H1 (cell line): ENCODE measurements around the gene LCN12. TPM values are rescaled to one million over a fixed set of nuclear protein-coding genes. Genes with fewer than 3 reads are reported as not detected.

Experiments
- CTCF ChIA-PET: fragments of 300-600 bp; sonication (Branson Sonifier 250); formaldehyde crosslinking; loops from one replicate; lab custom pipeline; 2021; ENCODE audit not compliant: partially characterized antibody; lab: Charles Lee
- POLR2A ChIA-PET: fragments of 300-600 bp; sonication (Branson Sonifier 250); formaldehyde crosslinking; loops from one replicate; lab custom pipeline; 2021; ENCODE audit warnings: inconsistent platforms; ENCODE audit not compliant: partially characterized antibody; lab: Charles Lee
- DNase-seq, 2 experiments: peaks; one replicate each; pipeline versions ENCODE4 v3.0.0 to v3.0.0-alpha.2; 2010 to 2022; ENCODE audit warnings: low spot score in 2 of 2, low read depth in 1 of 2, mixed read lengths in 1 of 2
- FAIRE-seq: peaks from 2 replicates; lab custom pipeline; 2011; peaks lifted over from hg19 to GRCh38; lab: Jason Lieb, UNC
- H2AFZ ChIP-seq: 2 replicates; pipeline ENCODE4 v1.8.1; 2012; ENCODE audit warnings: low read length, inconsistent platforms
- H2AK5ac ChIP-seq: 2 replicates; pipeline ENCODE4 v1.6.1; 2013; ENCODE audit warnings: low read depth, low read length
- H2BK120ac ChIP-seq: replicated peaks from 2 replicates; pipeline ENCODE3; 2013; ENCODE audit warnings: low read depth, low read length, inconsistent platforms
- H2BK12ac ChIP-seq: 2 replicates; pipeline ENCODE4 v1.6.1; 2013; ENCODE audit warnings: low read depth, low read length
- H2BK15ac ChIP-seq: 2 replicates; pipeline ENCODE4 v1.6.1; 2013; ENCODE audit warnings: low read length
- H2BK20ac ChIP-seq: 2 replicates; pipeline ENCODE4 v1.6.1; 2013; ENCODE audit warnings: low read length
- H2BK5ac ChIP-seq: 2 replicates; pipeline ENCODE4 v1.6.1; 2013; ENCODE audit warnings: low read depth, low read length
- H3K14ac ChIP-seq: 2 replicates; pipeline ENCODE4 v1.6.1; 2013; ENCODE audit warnings: inconsistent platforms; ENCODE audit not compliant: insufficient read length
- H3K18ac ChIP-seq: 2 replicates; pipeline ENCODE4 v1.6.1; 2013; ENCODE audit warnings: low read length; ENCODE audit errors: extremely low read depth
- H3K23ac ChIP-seq: 2 replicates; pipeline ENCODE4 v1.6.1; 2013; ENCODE audit warnings: inconsistent platforms; ENCODE audit not compliant: insufficient read length
- H3K23me2 ChIP-seq: 2 replicates; pipeline ENCODE4 v1.6.1; 2013; ENCODE audit warnings: low read depth, low read length
- H3K27ac ChIP-seq: 2 replicates; pipeline ENCODE4 v1.6.1; 2011; ENCODE audit warnings: low read depth, low read length, inconsistent platforms
- H3K27me3 ChIP-seq, 4 experiments: replicated peaks in 1 of 4; 1 replicate in 1 of 4; 2 replicates in 3 of 4; pipeline versions ENCODE4 v1.6.1 to v1.8.1; 2011 to 2013; ENCODE audit warnings: low read length in 3 of 4, mild to moderate bottlenecking in 3 of 4, inconsistent platforms in 2 of 4, mixed read lengths in 2 of 4, moderate library complexity in 1 of 4; ENCODE audit not compliant: control insufficient read depth in 3 of 4, insufficient read depth in 3 of 4; ENCODE audit errors: extremely low read depth in 1 of 4
- H3K36me3 ChIP-seq, 4 experiments: 2 replicates each; pipeline versions ENCODE4 v1.6.1 to v1.8.1; 2011 to 2013; ENCODE audit warnings: mild to moderate bottlenecking in 4 of 4, low read length in 3 of 4, moderate library complexity in 2 of 4, control low read depth in 1 of 4, inconsistent platforms in 1 of 4; ENCODE audit not compliant: insufficient read depth in 4 of 4, control insufficient read depth in 2 of 4
- H3K4ac ChIP-seq: replicated peaks from 2 replicates; pipeline ENCODE3; 2013; ENCODE audit warnings: low read length, low read depth, mixed read lengths, inconsistent platforms; ENCODE audit not compliant: insufficient read length
- H3K4me1 ChIP-seq, 4 experiments: replicated peaks in 1 of 4; 1 replicate in 1 of 4; 2 replicates in 3 of 4; pipeline versions ENCODE4 v1.6.1 to v1.8.1; 2011 to 2013; ENCODE audit warnings: low read length in 3 of 4, inconsistent platforms in 2 of 4, mixed read lengths in 1 of 4; ENCODE audit not compliant: insufficient read depth in 4 of 4, control insufficient read depth in 3 of 4
- H3K4me2 ChIP-seq, 2 experiments: 2 replicates each; pipeline versions ENCODE4 v1.6.1 to v1.8.1; 2011 to 2013; ENCODE audit warnings: low read depth in 2 of 2, low read length in 2 of 2, control low read depth in 1 of 2, inconsistent platforms in 1 of 2, mild to moderate bottlenecking in 1 of 2; ENCODE audit not compliant: insufficient read depth in 1 of 2
- H3K4me3 ChIP-seq, 4 experiments: fragments of 200-600, 300-600 bp in 1 of 4; sonication (generic), shearing (Covaris generic), sonication (Bioruptor Twin) in 1 of 4; 2 replicates each; pipeline versions ENCODE4 v1.5.1 to v1.8.1; 2011 to 2016; ENCODE audit warnings: low read length in 4 of 4, low read depth in 3 of 4, control low read depth in 2 of 4, inconsistent platforms in 2 of 4, mild to moderate bottlenecking in 2 of 4, mixed read lengths in 1 of 4, moderate library complexity in 1 of 4; ENCODE audit not compliant: insufficient read depth in 2 of 4; ENCODE audit errors: extremely low read depth in 1 of 4
- H3K56ac ChIP-seq: replicated peaks from 2 replicates; pipeline ENCODE3; 2013; ENCODE audit warnings: low read depth, mild to moderate bottlenecking, mixed read lengths, low read length, inconsistent platforms; ENCODE audit not compliant: insufficient read length
- H3K79me1 ChIP-seq: 2 replicates; pipeline ENCODE4 v1.6.1; 2013; ENCODE audit warnings: low read depth, low read length, control low read depth
- H3K79me2 ChIP-seq, 2 experiments: 2 replicates each; pipeline versions ENCODE4 v1.6.1 to v1.8.1; 2012 to 2013; ENCODE audit warnings: low read length in 2 of 2, mild to moderate bottlenecking in 2 of 2, inconsistent platforms in 1 of 2; ENCODE audit not compliant: insufficient read depth in 2 of 2, control insufficient read depth in 1 of 2
- H3K9ac ChIP-seq, 4 experiments: replicated peaks in 1 of 4; 1 replicate in 1 of 4; 2 replicates in 3 of 4; pipeline versions ENCODE4 v1.6.1 to v1.8.1; 2011 to 2013; ENCODE audit warnings: low read depth in 3 of 4, low read length in 3 of 4, control low read depth in 2 of 4, mild to moderate bottlenecking in 2 of 4, moderate library complexity in 2 of 4, inconsistent platforms in 1 of 4; ENCODE audit errors: extremely low read depth in 1 of 4
- H3K9me3 ChIP-seq, 2 experiments: 2 replicates each; pipeline versions ENCODE4 v1.6.1 to v1.8.1; 2012 to 2013; ENCODE audit warnings: mild to moderate bottlenecking in 2 of 2, moderate library complexity in 2 of 2, control low read depth in 1 of 2, inconsistent platforms in 1 of 2, low read depth in 1 of 2, low read length in 1 of 2, mixed read lengths in 1 of 2; ENCODE audit not compliant: insufficient read depth in 2 of 2
- H4K20me1 ChIP-seq, 2 experiments: replicated peaks in 1 of 2; 2 replicates each; pipeline versions ENCODE3 to v1.8.1; 2011 to 2013; ENCODE audit warnings: inconsistent platforms in 2 of 2, low read length in 2 of 2, mild to moderate bottlenecking in 1 of 2; ENCODE audit not compliant: insufficient read depth in 2 of 2, control insufficient read depth in 1 of 2
- H4K5ac ChIP-seq: 2 replicates; pipeline ENCODE4 v1.6.1; 2013; ENCODE audit warnings: low read length, low read depth, mixed read lengths, inconsistent platforms; ENCODE audit not compliant: insufficient read length
- H4K8ac ChIP-seq: 2 replicates; pipeline ENCODE4 v1.8.0; 2013; ENCODE audit warnings: mild to moderate bottlenecking, moderate library complexity, low read length, inconsistent platforms; ENCODE audit not compliant: insufficient read depth; ENCODE audit errors: extremely low read depth
- H4K91ac ChIP-seq: replicated peaks from 2 replicates; pipeline ENCODE3; 2013; ENCODE audit warnings: low read length, mixed read lengths, inconsistent platforms; ENCODE audit not compliant: insufficient read length
- CHD1 ChIP-seq: IDR thresholded peaks from 2 replicates; pipeline ENCODE4 v1.6.1; 2012; ENCODE audit warnings: low read depth, low read length, improper control_type of control experiment
- EGR1 ChIP-seq: IDR thresholded peaks from 2 replicates; pipeline ENCODE4 v1.6.1; 2011; ENCODE audit warnings: low read depth, low read length, borderline replicate concordance
- KDM1A ChIP-seq: fragments of 200-600, 300-600 bp; sonication (generic); IDR thresholded peaks from 2 replicates; pipeline ENCODE4 v1.7.1; 2016; ENCODE audit warnings: mild to moderate bottlenecking, low read length, borderline replicate concordance
- POLR2AphosphoS5 ChIP-seq: IDR thresholded peaks from 2 replicates; pipeline ENCODE4 v1.6.1; 2011; ENCODE audit warnings: low read depth, low read length
- RAD21 ChIP-seq, 2 experiments: IDR thresholded peaks in 1 of 2; conservative IDR thresholded peaks in 1 of 2; 2 replicates each; pipeline ENCODE4 v1.6.1; 2011; ENCODE audit warnings: low read depth in 2 of 2, low read length in 2 of 2, improper control_type of control experiment in 1 of 2, inconsistent platforms in 1 of 2, mild to moderate bottlenecking in 1 of 2, moderate library complexity in 1 of 2
- SP1 ChIP-seq: IDR thresholded peaks from 2 replicates; pipeline ENCODE4 v1.6.1; 2011; ENCODE audit warnings: low read depth, low read length
- TAF1 ChIP-seq: IDR thresholded peaks from 2 replicates; pipeline ENCODE4 v1.6.1; 2011; ENCODE audit warnings: mild to moderate bottlenecking, low read depth, low read length
- WGBS, 2 experiments: shearing (Covaris generic) in 1 of 2; methylation state at CpG; one replicate each; pipeline versions ENCODE4 v1.1.6 to v1.1.7; 2013 to 2015; ENCODE audit warnings: low lambda C conversion rate in 2 of 2, mixed read lengths in 2 of 2, inconsistent platforms in 1 of 2, low coverage in 1 of 2, missing lambda C conversion rate in 1 of 2; ENCODE audit not compliant: insufficient replicate concordance in 2 of 2, insufficient coverage in 1 of 2, insufficient read length in 1 of 2; ENCODE audit errors: extremely low coverage in 1 of 2, missing lambda C conversion rate in 1 of 2; 5-methylcytosine and 5-hydroxymethylcytosine counted together
- polyA plus RNA-seq, 7 experiments: library from polyadenylated mRNA; depleted of rRNA in 3 of 7; stranded (reverse) in 5 of 7; unstranded in 2 of 7; fragments of >200 nt in 5 of 7; fragments of 200-250 nt in 2 of 7; gene quantifications; 1 replicate in 5 of 7; 2 replicates in 1 of 7; 4 replicates in 1 of 7; pipeline versions ENCODE4 v1.2.1 to v1.2.3, GENCODE V29; 2011 to 2013; ENCODE audit warnings: missing spikeins in 2 of 7, mixed read lengths in 2 of 7
- total RNA-seq: library from RNA; stranded (reverse); fragmentation: NEBNext Ultra II Directional; extraction: Animal tissue kit (Norgen Biotek cat#: 25700); gene quantifications from 2 replicates; pipeline ENCODE4 v1.2.1, GENCODE V29; 2021

Gene LCN12
- total and polyA plus RNA-seq, 2 of the 8 experiments (the other 6 are each of a cell fraction or from before 2014, with no cell fraction given): 1.1 to 1.7 TPM

DNA sequence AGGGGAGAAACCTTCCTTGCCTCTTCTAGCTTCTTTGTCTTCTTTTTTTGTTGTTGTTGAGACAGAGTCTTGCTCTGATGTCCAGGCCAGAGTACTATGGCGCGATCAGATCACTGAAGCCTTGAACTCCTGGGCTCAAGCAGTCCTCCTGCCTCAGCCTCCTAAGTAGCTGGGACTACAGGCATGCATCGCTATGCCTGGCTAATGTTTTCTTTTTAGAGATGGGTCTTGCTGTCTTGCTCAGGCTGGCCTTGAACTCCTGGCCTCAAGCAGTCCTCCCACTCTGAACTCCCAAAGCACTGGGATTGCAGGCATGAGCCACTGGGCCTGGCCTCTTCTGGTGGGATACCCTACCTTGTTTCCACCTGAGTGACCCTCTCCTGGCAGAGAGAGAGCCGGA lies 36.8 kb downstream of the LCN12 start:
- POLR2A ChIA-PET: interaction anchor here (1.2 kb wide), 1 partner anchor 152 kb away, joined by 3 read pairs; no protein-coding TSS in a partner anchor
- H4K20me1 ChIP-seq: peaks cover 0 to 3% of the 10 kb centered on the region in 2 experiments
- H2BK12ac ChIP-seq: no peak overlapping the region
- H4K5ac ChIP-seq: no peak overlapping the region
- H3K36me3 ChIP-seq: 0 out of 8 replicates have a peak, but pooled peaks cover 0 to under 1% (median 0%) of the 10 kb centered on the region in 4 experiments
- no peaks in the 10 kb centered on the region for H3K79me2 ChIP-seq
- H2AK5ac ChIP-seq: no peak overlapping the region
- H3K23me2 ChIP-seq: peaks cover 18% of the 10 kb centered on the region
- H3K9me3 ChIP-seq: peaks cover 6% of the 10 kb centered on the region in 2 experiments; a peak in 2 of 4 replicates
- no peak overlapping the region for H3K27ac ChIP-seq
- no peak overlapping the region for H3K14ac ChIP-seq
- H2AFZ ChIP-seq: no peak overlapping the region
- peaks cover 13 to 45% (median 40%) of the 10 kb centered on the region in 4 experiments for H3K27me3 ChIP-seq
- 0 out of 2 replicates have a peak overlapping the region, but pooled peaks have one; percentile 29 for H2BK15ac ChIP-seq
- no peak overlapping the region for H2BK120ac ChIP-seq
- no peak overlapping the region for H3K23ac ChIP-seq
- H3K4me1 ChIP-seq: peaks cover 0 to 8% (median 5%) of the 10 kb centered on the region in 4 experiments; a peak in 4 of 7 replicates
- H3K56ac ChIP-seq: no peak overlapping the region
- H2BK20ac ChIP-seq: no peak overlapping the region
- H3K9ac ChIP-seq: no peak overlapping the region
- FAIRE-seq (no peak), DNase-seq (no peak)
- H3K4me3 ChIP-seq: no peak overlapping the region
- no peak overlapping the region for H2BK5ac ChIP-seq
- no peak overlapping the region for H4K8ac ChIP-seq
- H4K91ac ChIP-seq: no peak overlapping the region
- WGBS, 2 experiments: 92% methylated on average over 4 of the region's 4 CpGs; no CpG with 5 or more reads in 1 of the 2 experiments
- H3K79me1 ChIP-seq: no peaks in the 10 kb centered on the region
- H3K18ac ChIP-seq: no peak overlapping the region
- no peak overlapping the region for H3K4me2 ChIP-seq
- CTCF ChIA-PET: interaction anchor here (0.6 to 6.3 kb wide), 11 partner anchors 11 to 385 kb away, joined by 3 to 31 read pairs (median 5); partner anchors contain the start of gene NPDC1
- no peak overlapping the region for H3K4ac ChIP-seq
- TF ChIP-seq KDM1A (no peak), POLR2AphosphoS5 (no peak), RAD21 (IDR thresholded peaks at IDR 0.05 in 1 of 2, conservative IDR thresholded peaks at IDR 0.05 in 1 of 2; ENCODE audit: low read depth in 2 of 2, low read length in 2 of 2) (no peak), CHD1 (no peak), TAF1 (no peak), SP1 (no peak), EGR1 (no peak)
